ENCODE data around the gene LRMDA. TPM values are rescaled to one million over a fixed set of nuclear protein-coding genes. Genes with fewer than 3 reads are reported as not detected.
"Not testable (repeated sequence)": the region's sequence is repeated elsewhere in the genome, so short reads cannot be mapped to it uniquely, and the experiment has no call there.

Gene LRMDA
- total and polyA plus RNA-seq, 2 of the 4 experiments (the other 2 are of a cell fraction), result 0.07 TPM; not detected in 1

DNA sequence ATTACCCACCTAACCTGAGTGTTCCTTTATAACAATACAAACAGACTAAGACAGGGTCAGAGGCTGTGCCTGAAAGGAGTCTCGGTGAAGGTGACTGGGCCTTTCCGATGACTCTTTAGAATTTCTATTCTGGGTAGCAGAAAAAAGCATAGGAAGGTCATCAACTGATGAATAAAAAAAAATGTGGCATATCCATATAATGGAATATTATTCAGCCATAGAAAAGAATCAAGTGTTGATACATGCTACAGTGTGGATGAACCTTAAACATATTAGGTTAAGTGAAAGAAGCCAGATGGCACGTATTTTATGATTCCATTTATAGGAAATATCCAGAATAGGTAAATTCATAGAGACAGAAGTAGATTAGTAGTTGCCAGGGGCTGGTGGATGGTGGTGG lies 83.4 kb downstream of the LRMDA start:
- H2AK9ac ChIP-seq (replicated peaks; ENCODE audit: low read depth, low read length, poor library complexity), result no peak overlapping the region
- no peak overlapping the region for H3K4ac ChIP-seq (ENCODE audit: low read depth, low read length)
- H2BK120ac ChIP-seq (ENCODE audit: low read depth, low read length), result no peak overlapping the region
- H4K5ac ChIP-seq (ENCODE audit: low read depth, low read length), result no peak overlapping the region
- no peaks in the 10 kb centered on the region for H3K36me3 ChIP-seq (ENCODE audit: control insufficient read depth, insufficient read depth, low read length)
- H3K56ac ChIP-seq (ENCODE audit: extremely low read depth, insufficient read depth, low read length), result no peak overlapping the region
- H3K9me1 ChIP-seq (ENCODE audit: insufficient read depth, low read length), result no peaks in the 10 kb centered on the region
- no peak overlapping the region for H3K27ac ChIP-seq (ENCODE audit: insufficient read depth, low read length)
- no peak overlapping the region for H3K9ac ChIP-seq (ENCODE audit: low read depth, low read length)
- H4K91ac ChIP-seq (ENCODE audit: insufficient read depth, low read depth, low read length), result no peak overlapping the region
- in situ Hi-C loops (cut with MboI; ENCODE audit: low sequenced_read_pairs), result no loop called here
- ChIA-PET POLR2A (ENCODE audit: unreplicated experiment) (no interaction called here), CTCF (no interaction called here)
- no peak overlapping the region for H3K4me2 ChIP-seq (ENCODE audit: low read depth, low read length)
- H3K23ac ChIP-seq (ENCODE audit: low read depth, low read length), result no peak overlapping the region
- H3K27me3 ChIP-seq (ENCODE audit: control insufficient read depth, insufficient read depth, low read length), result peaks cover 19% of the 10 kb centered on the region
- no peak overlapping the region for H4K8ac ChIP-seq (ENCODE audit: low read depth in 2 of 2, low read length in 2 of 2)
- no peaks in the 10 kb centered on the region for H3K4me1 ChIP-seq (ENCODE audit: control insufficient read depth, insufficient read depth, low read length)
- no peaks in the 10 kb centered on the region for H3K9me3 ChIP-seq (ENCODE audit: control insufficient read depth, insufficient read depth, low read length)
- H3K18ac ChIP-seq (ENCODE audit: low read depth, low read length), result no peak overlapping the region
- H4K20me1 ChIP-seq (ENCODE audit: insufficient read depth, low read length), result no peaks in the 10 kb centered on the region
- no peak for TF ChIP-seq NFE2L2 (IDR thresholded peaks at IDR 0.05; ENCODE audit: low read depth, low read length)
- no peak for TF ChIP-seq MXI1 (IDR thresholded peaks at IDR 0.05; ENCODE audit: borderline replicate concordance, low read depth, low read length)
- no peak for TF ChIP-seq RCOR1 (IDR thresholded peaks at IDR 0.05; ENCODE audit: insufficient replicate concordance, low read length)
- no peak for TF ChIP-seq RFX5 (IDR thresholded peaks at IDR 0.05; ENCODE audit: low read depth, low read length)
- TF ChIP-seq, protein P1, sequence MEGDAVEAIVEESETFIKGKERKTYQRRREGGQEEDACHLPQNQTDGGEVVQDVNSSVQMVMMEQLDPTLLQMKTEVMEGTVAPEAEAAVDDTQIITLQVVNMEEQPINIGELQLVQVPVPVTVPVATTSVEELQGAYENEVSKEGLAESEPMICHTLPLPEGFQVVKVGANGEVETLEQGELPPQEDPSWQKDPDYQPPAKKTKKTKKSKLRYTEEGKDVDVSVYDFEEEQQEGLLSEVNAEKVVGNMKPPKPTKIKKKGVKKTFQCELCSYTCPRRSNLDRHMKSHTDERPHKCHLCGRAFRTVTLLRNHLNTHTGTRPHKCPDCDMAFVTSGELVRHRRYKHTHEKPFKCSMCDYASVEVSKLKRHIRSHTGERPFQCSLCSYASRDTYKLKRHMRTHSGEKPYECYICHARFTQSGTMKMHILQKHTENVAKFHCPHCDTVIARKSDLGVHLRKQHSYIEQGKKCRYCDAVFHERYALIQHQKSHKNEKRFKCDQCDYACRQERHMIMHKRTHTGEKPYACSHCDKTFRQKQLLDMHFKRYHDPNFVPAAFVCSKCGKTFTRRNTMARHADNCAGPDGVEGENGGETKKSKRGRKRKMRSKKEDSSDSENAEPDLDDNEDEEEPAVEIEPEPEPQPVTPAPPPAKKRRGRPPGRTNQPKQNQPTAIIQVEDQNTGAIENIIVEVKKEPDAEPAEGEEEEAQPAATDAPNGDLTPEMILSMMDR (conservative IDR thresholded peaks at IDR 0.05; ENCODE audit: low read depth, low read length), result no peak
- TF ChIP-seq CHD1 (IDR thresholded peaks at IDR 0.05; ENCODE audit: low read depth, low read length), result no peak
- no peak for TF ChIP-seq CEBPB (IDR thresholded peaks at IDR 0.05; ENCODE audit: low read depth, low read length)
- H3K79me1 ChIP-seq (ENCODE audit: low read depth in 1 of 2, low read length in 2 of 2), result no peaks in the 10 kb centered on the region
- dilution Hi-C loops (cut with HindIII; ENCODE audit: low sequenced_read_pairs, unreplicated experiment), result no loop called here
- no peak overlapping the region for H3K14ac ChIP-seq (replicated peaks; ENCODE audit: low read depth, low read length)
- WGBS, 2 experiments (ENCODE audit: extremely low coverage in 2 of 2, insufficient read length in 1 of 2), result 20% methylated on average over 1 of the region's 3 CpGs; no CpG with 5 or more reads in 1 of the 2 experiments
- no peak overlapping the region for H2BK20ac ChIP-seq (ENCODE audit: low read depth, low read length)
- no peak for ATAC-seq (ENCODE audit: low read depth)
- no peak overlapping the region for H2BK15ac ChIP-seq (ENCODE audit: low read depth, low read length)
- intact Hi-C loops (cut with micrococcal nuclease), result no loop called here
- no peak overlapping the region for H3K4me3 ChIP-seq (ENCODE audit: insufficient read depth, low read depth, low read length)
- no peak for DNase-seq
- no peak overlapping the region for H2BK5ac ChIP-seq (ENCODE audit: low read depth, low read length, poor library complexity, severe bottlenecking)
- no peak overlapping the region for H2AK5ac ChIP-seq (ENCODE audit: low read depth, low read length)
- no peak overlapping the region for H2AFZ ChIP-seq (replicated peaks; ENCODE audit: low read length, poor library complexity)
- no TSS peak for BruUV-seq (replicated peaks)

DNA sequence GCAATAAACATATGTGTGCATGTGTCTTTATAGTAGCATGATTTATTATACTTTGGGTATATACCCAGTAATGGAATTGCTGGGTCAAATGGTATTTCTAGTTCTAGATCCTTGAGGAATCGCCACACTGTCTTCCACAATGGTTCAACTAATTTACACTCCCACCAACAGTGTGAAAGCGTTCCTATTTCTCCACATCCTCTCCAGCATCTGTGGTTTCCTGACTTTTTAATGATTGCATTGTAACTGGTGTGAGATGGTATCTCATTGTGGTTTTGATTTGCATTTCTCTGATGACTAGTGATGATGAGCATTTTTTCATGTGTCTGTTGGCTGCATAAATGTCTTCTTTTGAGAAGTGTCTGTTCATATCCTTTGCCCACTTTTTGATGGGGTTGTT lies 84.7 kb downstream of the LRMDA start:
- peaks cover 13% of the 10 kb centered on the region for H3K27me3 ChIP-seq (ENCODE audit: control insufficient read depth, insufficient read depth, low read length)
- WGBS, 2 experiments (ENCODE audit: extremely low coverage in 2 of 2, insufficient read length in 1 of 2), result no CpG with 5 or more reads among the region's 2 CpGs
- not testable (repeated sequence) for BruUV-seq (replicated peaks)

More for the DNA sequence above, 84.7 kb downstream of the LRMDA start:
- DNase-seq; H3K4me1 ChIP-seq (ENCODE audit: control insufficient read depth, insufficient read depth, low read length); in situ Hi-C loops (cut with MboI; ENCODE audit: low sequenced_read_pairs); intact Hi-C loops (cut with micrococcal nuclease); H4K5ac ChIP-seq (ENCODE audit: low read depth, low read length); POLR2A ChIA-PET (ENCODE audit: unreplicated experiment); H2AFZ ChIP-seq (replicated peaks; ENCODE audit: low read length, poor library complexity); H4K20me1 ChIP-seq (ENCODE audit: insufficient read depth, low read length); H3K4me2 ChIP-seq (ENCODE audit: low read depth, low read length); H3K18ac ChIP-seq (ENCODE audit: low read depth, low read length); H3K9me1 ChIP-seq (ENCODE audit: insufficient read depth, low read length); ATAC-seq (ENCODE audit: low read depth); H2BK5ac ChIP-seq (ENCODE audit: low read depth, low read length, poor library complexity, severe bottlenecking); H3K9ac ChIP-seq (ENCODE audit: low read depth, low read length); H2AK9ac ChIP-seq (replicated peaks; ENCODE audit: low read depth, low read length, poor library complexity); H2BK120ac ChIP-seq (ENCODE audit: low read depth, low read length); H2AK5ac ChIP-seq (ENCODE audit: low read depth, low read length); H4K91ac ChIP-seq (ENCODE audit: insufficient read depth, low read depth, low read length); H2BK15ac ChIP-seq (ENCODE audit: low read depth, low read length); dilution Hi-C loops (cut with HindIII; ENCODE audit: low sequenced_read_pairs, unreplicated experiment); H3K79me1 ChIP-seq (ENCODE audit: low read depth in 1 of 2, low read length in 2 of 2); CTCF ChIA-PET; H3K56ac ChIP-seq (ENCODE audit: extremely low read depth, insufficient read depth, low read length); H3K4ac ChIP-seq (ENCODE audit: low read depth, low read length); H4K8ac ChIP-seq (ENCODE audit: low read depth in 2 of 2, low read length in 2 of 2); H3K36me3 ChIP-seq (ENCODE audit: control insufficient read depth, insufficient read depth, low read length); H2BK20ac ChIP-seq (ENCODE audit: low read depth, low read length); H3K14ac ChIP-seq (replicated peaks; ENCODE audit: low read depth, low read length); H3K23ac ChIP-seq (ENCODE audit: low read depth, low read length); H3K4me3 ChIP-seq (ENCODE audit: insufficient read depth, low read depth, low read length); H3K9me3 ChIP-seq (ENCODE audit: control insufficient read depth, insufficient read depth, low read length); H3K27ac ChIP-seq (ENCODE audit: insufficient read depth, low read length): not testable (repeated sequence)

Data from IMR-90 (cell line).